ENCODE results near the gene BABAM2.

GRCh38 chr2:27984153-27984552, 93.6 kb downstream of the BABAM2 start:
- TF ChIP-seq CTCF (IDR thresholded peaks at IDR 0.05) (no peak), POLR2AphosphoS5 (IDR thresholded peaks at IDR 0.05; ENCODE audit: insufficient read depth in 1 of 2, low read depth in 1 of 2) (no peak), POLR2A (IDR thresholded peaks at IDR 0.05) (no peak)

All from vagina (tissue), 2 donors.